A549 (cell line): ENCODE measurements around the gene OAS3.
"Not testable (repeated sequence)": the region's sequence is repeated elsewhere in the genome, so short reads cannot be mapped to it uniquely, and the experiment has no call there.

ENCODE experiments used
- CEBPB ChIP-seq, 2 experiments: fragments of >200 bp in 1 of 2; sonication (Bioruptor Twin) in 1 of 2; formaldehyde crosslinking in 1 of 2; IDR thresholded peaks; 2 replicates each; pipeline ENCODE4 v1.6.1; 2012 to 2016
- CHD4 ChIP-seq: fragments of 200-600 bp; sonication (generic); IDR thresholded peaks from 2 replicates; pipeline ENCODE4 v1.6.1; 2016; ENCODE audit warnings: antibody characterized with exemption, mild to moderate bottlenecking, borderline replicate concordance
- JUNB ChIP-seq: fragments of >200 bp; sonication (Bioruptor Twin); formaldehyde crosslinking; IDR thresholded peaks from 2 replicates; pipeline ENCODE4 v1.6.1; 2016
- MAFK ChIP-seq: fragments of 450-650 bp; IDR thresholded peaks from 2 replicates; pipeline ENCODE4 v1.6.1; 2014; ENCODE audit not compliant: partially characterized antibody
- POLR2A ChIP-seq: IDR thresholded peaks from 2 replicates; pipeline ENCODE4 v1.6.1; 2012; ENCODE audit warnings: mild to moderate bottlenecking, low read length
- RFX5 ChIP-seq: fragments of 450-650 bp; IDR thresholded peaks from 2 replicates; pipeline ENCODE4 v1.7.1; 2014; ENCODE audit warnings: antibody characterized with exemption, mild to moderate bottlenecking, moderate library complexity
- TP53 ChIP-seq: fragments of 250-450 bp; sonication (Bioruptor Pico); IDR thresholded peaks from 2 replicates; pipeline ENCODE4 v1.5.0; 2021; ENCODE audit warnings: mild to moderate bottlenecking, moderate library complexity
- TF ChIP-seq, protein P1 (sequence below): fragments of >200 bp; sonication (Bioruptor Twin); formaldehyde crosslinking; IDR thresholded peaks from 3 replicates; pipeline ENCODE4 v1.5.1; 2016
- TF ChIP-seq, protein P2 (sequence below): fragments of 200-600 bp; sonication (generic); IDR thresholded peaks from 2 replicates; pipeline ENCODE4 v1.6.1; 2016; ENCODE audit warnings: antibody characterized with exemption, mild to moderate bottlenecking, moderate library complexity
- TF ChIP-seq, protein P3 (sequence below): IDR thresholded peaks from 2 replicates; pipeline ENCODE4 v1.6.1; 2012

DNA sequence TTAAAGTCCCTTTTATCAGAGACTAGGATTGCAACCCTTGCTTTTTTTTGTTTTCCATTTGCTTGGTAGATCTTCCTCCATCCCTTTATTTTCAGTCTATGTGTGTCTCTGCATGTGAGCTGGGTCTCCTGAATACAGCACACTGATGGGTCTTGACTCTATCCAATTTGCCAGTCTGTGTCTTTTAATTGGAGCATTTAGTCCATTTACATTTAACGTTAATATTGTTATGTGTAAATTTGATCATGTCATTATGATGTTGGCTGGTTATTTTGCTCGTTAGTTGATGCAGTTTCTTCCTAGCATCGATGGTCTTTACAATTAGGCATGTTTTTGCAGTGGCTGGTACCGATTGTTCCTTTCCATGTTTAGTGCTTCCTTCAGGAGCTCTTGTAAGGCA lies 18.9 kb downstream of the OAS3 start:
- not testable (repeated sequence) for TF ChIP-seq CEBPB (IDR thresholded peaks at IDR 0.05); TP53 (CRISPR knock-in tag); CHD4; RFX5; POLR2A; JUNB; MAFK
- TF ChIP-seq, protein P1, sequence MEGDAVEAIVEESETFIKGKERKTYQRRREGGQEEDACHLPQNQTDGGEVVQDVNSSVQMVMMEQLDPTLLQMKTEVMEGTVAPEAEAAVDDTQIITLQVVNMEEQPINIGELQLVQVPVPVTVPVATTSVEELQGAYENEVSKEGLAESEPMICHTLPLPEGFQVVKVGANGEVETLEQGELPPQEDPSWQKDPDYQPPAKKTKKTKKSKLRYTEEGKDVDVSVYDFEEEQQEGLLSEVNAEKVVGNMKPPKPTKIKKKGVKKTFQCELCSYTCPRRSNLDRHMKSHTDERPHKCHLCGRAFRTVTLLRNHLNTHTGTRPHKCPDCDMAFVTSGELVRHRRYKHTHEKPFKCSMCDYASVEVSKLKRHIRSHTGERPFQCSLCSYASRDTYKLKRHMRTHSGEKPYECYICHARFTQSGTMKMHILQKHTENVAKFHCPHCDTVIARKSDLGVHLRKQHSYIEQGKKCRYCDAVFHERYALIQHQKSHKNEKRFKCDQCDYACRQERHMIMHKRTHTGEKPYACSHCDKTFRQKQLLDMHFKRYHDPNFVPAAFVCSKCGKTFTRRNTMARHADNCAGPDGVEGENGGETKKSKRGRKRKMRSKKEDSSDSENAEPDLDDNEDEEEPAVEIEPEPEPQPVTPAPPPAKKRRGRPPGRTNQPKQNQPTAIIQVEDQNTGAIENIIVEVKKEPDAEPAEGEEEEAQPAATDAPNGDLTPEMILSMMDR, result not testable (repeated sequence)
- TF ChIP-seq, protein P2, sequence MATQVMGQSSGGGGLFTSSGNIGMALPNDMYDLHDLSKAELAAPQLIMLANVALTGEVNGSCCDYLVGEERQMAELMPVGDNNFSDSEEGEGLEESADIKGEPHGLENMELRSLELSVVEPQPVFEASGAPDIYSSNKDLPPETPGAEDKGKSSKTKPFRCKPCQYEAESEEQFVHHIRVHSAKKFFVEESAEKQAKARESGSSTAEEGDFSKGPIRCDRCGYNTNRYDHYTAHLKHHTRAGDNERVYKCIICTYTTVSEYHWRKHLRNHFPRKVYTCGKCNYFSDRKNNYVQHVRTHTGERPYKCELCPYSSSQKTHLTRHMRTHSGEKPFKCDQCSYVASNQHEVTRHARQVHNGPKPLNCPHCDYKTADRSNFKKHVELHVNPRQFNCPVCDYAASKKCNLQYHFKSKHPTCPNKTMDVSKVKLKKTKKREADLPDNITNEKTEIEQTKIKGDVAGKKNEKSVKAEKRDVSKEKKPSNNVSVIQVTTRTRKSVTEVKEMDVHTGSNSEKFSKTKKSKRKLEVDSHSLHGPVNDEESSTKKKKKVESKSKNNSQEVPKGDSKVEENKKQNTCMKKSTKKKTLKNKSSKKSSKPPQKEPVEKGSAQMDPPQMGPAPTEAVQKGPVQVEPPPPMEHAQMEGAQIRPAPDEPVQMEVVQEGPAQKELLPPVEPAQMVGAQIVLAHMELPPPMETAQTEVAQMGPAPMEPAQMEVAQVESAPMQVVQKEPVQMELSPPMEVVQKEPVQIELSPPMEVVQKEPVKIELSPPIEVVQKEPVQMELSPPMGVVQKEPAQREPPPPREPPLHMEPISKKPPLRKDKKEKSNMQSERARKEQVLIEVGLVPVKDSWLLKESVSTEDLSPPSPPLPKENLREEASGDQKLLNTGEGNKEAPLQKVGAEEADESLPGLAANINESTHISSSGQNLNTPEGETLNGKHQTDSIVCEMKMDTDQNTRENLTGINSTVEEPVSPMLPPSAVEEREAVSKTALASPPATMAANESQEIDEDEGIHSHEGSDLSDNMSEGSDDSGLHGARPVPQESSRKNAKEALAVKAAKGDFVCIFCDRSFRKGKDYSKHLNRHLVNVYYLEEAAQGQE, result not testable (repeated sequence)
- TF ChIP-seq, protein P3, sequence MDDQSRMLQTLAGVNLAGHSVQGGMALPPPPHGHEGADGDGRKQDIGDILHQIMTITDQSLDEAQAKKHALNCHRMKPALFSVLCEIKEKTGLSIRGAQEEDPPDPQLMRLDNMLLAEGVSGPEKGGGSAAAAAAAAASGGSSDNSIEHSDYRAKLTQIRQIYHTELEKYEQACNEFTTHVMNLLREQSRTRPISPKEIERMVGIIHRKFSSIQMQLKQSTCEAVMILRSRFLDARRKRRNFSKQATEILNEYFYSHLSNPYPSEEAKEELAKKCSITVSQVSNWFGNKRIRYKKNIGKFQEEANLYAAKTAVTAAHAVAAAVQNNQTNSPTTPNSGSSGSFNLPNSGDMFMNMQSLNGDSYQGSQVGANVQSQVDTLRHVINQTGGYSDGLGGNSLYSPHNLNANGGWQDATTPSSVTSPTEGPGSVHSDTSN, result not testable (repeated sequence)
